ENCODE data around the gene FBXW2.

Gene FBXW2

GRCh38 chr9:120779227-120779626, 14.0 kb downstream of the FBXW2 start:
- no peaks in the 10 kb centered on the region for H3K4me1 ChIP-seq (ENCODE audit: insufficient read depth, low read length)
- H3K4me3 ChIP-seq (ENCODE audit: low read length) = no peak overlapping the region
- peaks cover 62% of the 10 kb centered on the region for H3K36me3 ChIP-seq (ENCODE audit: insufficient read depth, low read length)
- H3K9ac ChIP-seq (ENCODE audit: low read depth, low read length) = no peak overlapping the region
- no peaks in the 10 kb centered on the region for H3K9me3 ChIP-seq (ENCODE audit: insufficient read depth, low read depth, low read length)
- no peaks in the 10 kb centered on the region for H3K27me3 ChIP-seq (ENCODE audit: insufficient read depth, low read length)
- no peak overlapping the region for H3K27ac ChIP-seq (ENCODE audit: low read depth, low read length)

DNA sequence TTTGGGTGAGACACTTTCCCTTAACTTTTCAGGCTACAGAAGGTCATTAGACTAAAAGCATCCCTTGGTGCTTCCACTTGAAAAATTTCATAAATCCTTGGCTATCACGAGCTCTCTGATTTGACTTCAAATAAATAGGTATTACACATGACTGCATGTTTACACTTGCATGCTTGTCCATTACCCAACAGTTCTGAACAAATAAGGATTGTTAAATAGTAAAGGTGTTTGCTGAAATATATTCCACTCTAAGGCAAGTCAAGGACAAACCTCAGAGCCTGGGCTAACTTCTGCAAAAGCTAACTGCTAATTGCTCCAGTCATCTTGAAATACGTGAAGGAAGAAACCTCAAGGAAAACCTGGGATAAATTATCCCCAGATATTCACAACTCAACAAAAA, 14.5 kb downstream of the FBXW2 start:
- Histone ChIP-seq H3K4me1 (ENCODE audit: insufficient read depth, low read length) (no peaks in the 10 kb centered on the region), H3K27ac (ENCODE audit: low read depth, low read length) (no peak overlapping the region), H3K27me3 (ENCODE audit: insufficient read depth, low read length) (no peaks in the 10 kb centered on the region), H3K9ac (ENCODE audit: low read depth, low read length) (no peak overlapping the region), H3K4me3 (ENCODE audit: low read length) (no peak overlapping the region), H3K9me3 (ENCODE audit: insufficient read depth, low read depth, low read length) (no peaks in the 10 kb centered on the region), H3K36me3 (ENCODE audit: insufficient read depth, low read length) (peaks cover 61% of the 10 kb centered on the region)
- 94% methylated on average over 2 of the region's 2 CpGs for WGBS

GRCh38 chr9:120777229-120777628, 16.0 kb downstream of the FBXW2 start:
- no peaks in the 10 kb centered on the region for H3K27me3 ChIP-seq (ENCODE audit: insufficient read depth, low read length)
- H3K36me3 ChIP-seq (ENCODE audit: insufficient read depth, low read length) = peaks cover 64% of the 10 kb centered on the region
- no peak overlapping the region for H3K27ac ChIP-seq (ENCODE audit: low read depth, low read length)
- H3K9me3 ChIP-seq (ENCODE audit: insufficient read depth, low read depth, low read length) = no peaks in the 10 kb centered on the region
- WGBS = 96% methylated on average over 5 of the region's 5 CpGs
- no peak overlapping the region for H3K4me3 ChIP-seq (ENCODE audit: low read length)
- no peaks in the 10 kb centered on the region for H3K4me1 ChIP-seq (ENCODE audit: insufficient read depth, low read length)
- H3K9ac ChIP-seq (ENCODE audit: low read depth, low read length) = no peak overlapping the region

GRCh38 chr9:120776788-120777187, 16.4 kb downstream of the FBXW2 start:
- Histone ChIP-seq H3K27me3 (ENCODE audit: insufficient read depth, low read length) (no peaks in the 10 kb centered on the region), H3K4me3 (ENCODE audit: low read length) (no peak overlapping the region), H3K9ac (ENCODE audit: low read depth, low read length) (no peak overlapping the region), H3K9me3 (ENCODE audit: insufficient read depth, low read depth, low read length) (no peaks in the 10 kb centered on the region), H3K4me1 (ENCODE audit: insufficient read depth, low read length) (no peaks in the 10 kb centered on the region), H3K36me3 (ENCODE audit: insufficient read depth, low read length) (peaks cover 64% of the 10 kb centered on the region), H3K27ac (ENCODE audit: low read depth, low read length) (no peak overlapping the region)
- WGBS = 97% methylated on average over 1 of the region's 1 CpG

DNA sequence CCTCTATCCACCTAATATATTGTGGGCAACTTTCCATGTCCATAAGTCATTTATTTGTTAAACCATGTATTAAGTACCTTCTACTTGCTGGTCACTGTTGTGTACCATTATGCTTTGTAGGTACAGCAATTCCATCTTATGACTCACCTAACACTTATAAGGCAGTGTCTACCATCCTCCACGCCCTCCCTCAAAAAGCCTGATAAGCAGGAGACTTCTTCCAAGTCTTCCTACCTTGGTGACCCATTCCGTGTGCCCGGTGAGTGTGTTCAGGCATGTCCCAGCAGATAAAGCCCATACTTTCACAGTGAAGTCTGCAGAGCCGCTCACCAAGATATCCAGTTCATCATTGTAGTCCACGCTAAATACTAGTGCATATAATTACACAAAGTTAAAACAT, 17.4 kb downstream of the FBXW2 start:
- no peak overlapping the region for H3K9ac ChIP-seq (ENCODE audit: low read depth, low read length)
- H3K4me1 ChIP-seq (ENCODE audit: insufficient read depth, low read length) = no peaks in the 10 kb centered on the region
- H3K27ac ChIP-seq (ENCODE audit: low read depth, low read length) = no peak overlapping the region
- no peaks in the 10 kb centered on the region for H3K9me3 ChIP-seq (ENCODE audit: insufficient read depth, low read depth, low read length)
- no peak overlapping the region for H3K4me3 ChIP-seq (ENCODE audit: low read length)
- H3K36me3 ChIP-seq (ENCODE audit: insufficient read depth, low read length) = peaks cover 73% of the 10 kb centered on the region
- 95% methylated on average over 4 of the region's 5 CpGs for WGBS
- H3K27me3 ChIP-seq (ENCODE audit: insufficient read depth, low read length) = no peaks in the 10 kb centered on the region

DNA sequence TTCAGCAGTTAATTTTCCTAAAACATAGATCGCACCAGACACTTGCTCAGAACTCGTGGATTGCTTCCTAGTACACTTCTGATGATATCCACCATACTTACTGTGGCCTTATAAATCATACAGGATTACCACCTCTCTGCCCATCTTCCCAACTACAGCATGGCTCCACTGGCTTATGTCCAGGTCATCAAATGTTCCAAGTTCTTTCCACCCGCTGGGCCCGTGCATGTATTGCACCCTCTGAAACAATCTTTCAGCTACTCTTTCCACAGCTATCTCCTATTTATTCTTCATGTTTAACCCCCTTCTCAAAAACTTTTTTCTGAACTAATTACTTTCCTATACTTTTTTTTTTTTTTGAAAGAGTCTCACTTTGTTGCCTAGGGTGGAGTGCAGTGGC, 18.5 kb downstream of the FBXW2 start:
- H3K36me3 ChIP-seq (ENCODE audit: insufficient read depth, low read length) = peaks cover 79% of the 10 kb centered on the region
- H3K4me3 ChIP-seq (ENCODE audit: low read length) = no peak overlapping the region
- 95% methylated on average over 4 of the region's 4 CpGs for WGBS

GRCh38 chr9:120773256-120773655, 20.0 kb downstream of the FBXW2 start:
- no peaks in the 10 kb centered on the region for H3K9me3 ChIP-seq (ENCODE audit: insufficient read depth, low read depth, low read length)
- H3K4me1 ChIP-seq (ENCODE audit: insufficient read depth, low read length) = no peaks in the 10 kb centered on the region
- H3K4me3 ChIP-seq (ENCODE audit: low read length) = no peak overlapping the region
- peaks cover 82% of the 10 kb centered on the region for H3K36me3 ChIP-seq (ENCODE audit: insufficient read depth, low read length)
- WGBS = 91% methylated on average over 3 of the region's 3 CpGs
- H3K9ac ChIP-seq (ENCODE audit: low read depth, low read length) = no peak overlapping the region
- no peaks in the 10 kb centered on the region for H3K27me3 ChIP-seq (ENCODE audit: insufficient read depth, low read length)
- no peak overlapping the region for H3K27ac ChIP-seq (ENCODE audit: low read depth, low read length)

More for the DNA sequence above, 18.5 kb downstream of the FBXW2 start:
- no peak overlapping the region for H3K27ac ChIP-seq (ENCODE audit: low read depth, low read length)
- H3K4me1 ChIP-seq (ENCODE audit: insufficient read depth, low read length) = no peaks in the 10 kb centered on the region
- H3K9me3 ChIP-seq (ENCODE audit: insufficient read depth, low read depth, low read length) = no peaks in the 10 kb centered on the region
- no peaks in the 10 kb centered on the region for H3K27me3 ChIP-seq (ENCODE audit: insufficient read depth, low read length)
- no peak overlapping the region for H3K9ac ChIP-seq (ENCODE audit: low read depth, low read length)

- no peaks in the 10 kb centered on the region for H3K9me3 ChIP-seq (ENCODE audit: insufficient read depth, low read depth, low read length)
- no peak overlapping the region for H3K9ac ChIP-seq (ENCODE audit: low read depth, low read length)
- no peaks in the 10 kb centered on the region for H3K4me1 ChIP-seq (ENCODE audit: insufficient read depth, low read length)
- H3K4me3 ChIP-seq (ENCODE audit: low read length) = no peak overlapping the region
- peaks cover 80% of the 10 kb centered on the region for H3K36me3 ChIP-seq (ENCODE audit: insufficient read depth, low read length)
- no peak overlapping the region for H3K27ac ChIP-seq (ENCODE audit: low read depth, low read length)
- WGBS = 97% methylated on average over 4 of the region's 4 CpGs
- H3K27me3 ChIP-seq (ENCODE audit: insufficient read depth, low read length) = no peaks in the 10 kb centered on the region
Measured at GRCh38 chr9:120770931-120771330, 22.3 kb downstream of the FBXW2 start.

GRCh38 chr9:120768886-120769285, 24.3 kb downstream of the FBXW2 start:
- H3K9ac ChIP-seq (ENCODE audit: low read depth, low read length) = no peak overlapping the region
- peaks cover 82% of the 10 kb centered on the region for H3K36me3 ChIP-seq (ENCODE audit: insufficient read depth, low read length)

DNA sequence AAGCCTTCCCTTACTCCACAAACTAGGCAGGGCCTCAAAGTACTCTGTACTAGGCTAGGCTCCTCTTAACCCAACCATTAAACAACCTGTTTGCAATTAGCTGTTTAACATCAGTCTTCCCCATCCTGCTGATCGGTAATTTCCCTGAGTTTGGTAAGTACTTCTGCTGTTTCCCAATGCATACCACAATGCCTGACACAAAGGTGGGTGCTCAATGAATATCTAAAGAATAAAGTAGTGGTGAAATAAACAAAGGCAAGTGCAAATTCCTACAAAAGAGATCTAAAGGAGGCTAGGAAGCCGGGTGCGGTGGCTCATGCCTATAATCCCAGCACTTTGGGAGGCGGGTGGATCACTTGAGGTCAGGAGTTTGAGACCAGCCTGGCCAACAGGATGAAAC, 25.0 kb downstream of the FBXW2 start:
- peaks cover 84% of the 10 kb centered on the region for H3K36me3 ChIP-seq (ENCODE audit: insufficient read depth, low read length)
- H3K27ac ChIP-seq (ENCODE audit: low read depth, low read length) = peak overlapping the region; percentile 5; the same call in 1 of the 2 replicates
- no peak overlapping the region for H3K9ac ChIP-seq (ENCODE audit: low read depth, low read length)
- H3K27me3 ChIP-seq (ENCODE audit: insufficient read depth, low read length) = no peaks in the 10 kb centered on the region
- 88% methylated on average over 4 of the region's 4 CpGs for WGBS
- H3K4me1 ChIP-seq (ENCODE audit: insufficient read depth, low read length) = no peaks in the 10 kb centered on the region
- H3K4me3 ChIP-seq (ENCODE audit: low read length) = no peak overlapping the region
- H3K9me3 ChIP-seq (ENCODE audit: insufficient read depth, low read depth, low read length) = no peaks in the 10 kb centered on the region

More at GRCh38 chr9:120768886-120769285, 24.3 kb downstream of the FBXW2 start:
- Histone ChIP-seq H3K4me3 (ENCODE audit: low read length) (no peak overlapping the region), H3K27me3 (ENCODE audit: insufficient read depth, low read length) (no peaks in the 10 kb centered on the region), H3K27ac (ENCODE audit: low read depth, low read length) (no peak overlapping the region), H3K4me1 (ENCODE audit: insufficient read depth, low read length) (no peaks in the 10 kb centered on the region), H3K9me3 (ENCODE audit: insufficient read depth, low read depth, low read length) (no peaks in the 10 kb centered on the region)
- 85% methylated on average over 1 of the region's 1 CpG for WGBS

GRCh38 chr9:120767451-120767850, 25.8 kb downstream of the FBXW2 start:
- Histone ChIP-seq H3K36me3 (ENCODE audit: insufficient read depth, low read length) (peaks cover 86% of the 10 kb centered on the region), H3K9ac (ENCODE audit: low read depth, low read length) (no peak overlapping the region)
- 92% methylated on average over 3 of the region's 3 CpGs for WGBS

GRCh38 chr9:120765910-120766425, 27.2 kb downstream of the FBXW2 start:
- no peaks in the 10 kb centered on the region for H3K4me1 ChIP-seq (ENCODE audit: insufficient read depth, low read length)
- H3K9ac ChIP-seq (ENCODE audit: low read depth, low read length) = no peak overlapping the region
- no peaks in the 10 kb centered on the region for H3K27me3 ChIP-seq (ENCODE audit: insufficient read depth, low read length)
- H3K27ac ChIP-seq (ENCODE audit: low read depth, low read length) = no peak overlapping the region
- peaks cover 90% of the 10 kb centered on the region for H3K36me3 ChIP-seq (ENCODE audit: insufficient read depth, low read length)
- no peak overlapping the region for H3K4me3 ChIP-seq (ENCODE audit: low read length)
- WGBS = 95% methylated on average over 1 of the region's 1 CpG
- no peaks in the 10 kb centered on the region for H3K9me3 ChIP-seq (ENCODE audit: insufficient read depth, low read depth, low read length)

More at GRCh38 chr9:120767451-120767850, 25.8 kb downstream of the FBXW2 start:
- no peak overlapping the region for H3K4me3 ChIP-seq (ENCODE audit: low read length)
- H3K27ac ChIP-seq (ENCODE audit: low read depth, low read length) = no peak overlapping the region
- no peaks in the 10 kb centered on the region for H3K9me3 ChIP-seq (ENCODE audit: insufficient read depth, low read depth, low read length)
- H3K4me1 ChIP-seq (ENCODE audit: insufficient read depth, low read length) = no peaks in the 10 kb centered on the region
- no peaks in the 10 kb centered on the region for H3K27me3 ChIP-seq (ENCODE audit: insufficient read depth, low read length)
